Erythroblast (primary cell): ENCODE results near the gene PILRA.
"Not testable (repeated sequence)": the region's sequence is repeated elsewhere in the genome, so short reads cannot be mapped to it uniquely, and the experiment has no call there.

Experiments
- GATA1 ChIP-seq: IDR thresholded peaks from 2 replicates; pipeline ENCODE4 v1.6.1; 2011; ENCODE audit warnings: low read depth, mild to moderate bottlenecking, control low read depth, low read length, moderate library complexity
- POLR2A ChIP-seq: IDR thresholded peaks from 2 replicates; pipeline ENCODE4 v1.6.1; 2011; ENCODE audit warnings: mild to moderate bottlenecking, low read length

GRCh38 chr7:100325671-100326070 is 47.6 kb upstream of the PILRA start:
- TF ChIP-seq POLR2A, GATA1: not testable (repeated sequence)
